GM04503 (cell line): ENCODE data around the gene RPP14.

Source experiments
- DNase-seq: peaks from one replicate; pipeline ENCODE4 v3.0.0-alpha.2; 2012; ENCODE audit warnings: low read depth

Gene RPP14

DNA sequence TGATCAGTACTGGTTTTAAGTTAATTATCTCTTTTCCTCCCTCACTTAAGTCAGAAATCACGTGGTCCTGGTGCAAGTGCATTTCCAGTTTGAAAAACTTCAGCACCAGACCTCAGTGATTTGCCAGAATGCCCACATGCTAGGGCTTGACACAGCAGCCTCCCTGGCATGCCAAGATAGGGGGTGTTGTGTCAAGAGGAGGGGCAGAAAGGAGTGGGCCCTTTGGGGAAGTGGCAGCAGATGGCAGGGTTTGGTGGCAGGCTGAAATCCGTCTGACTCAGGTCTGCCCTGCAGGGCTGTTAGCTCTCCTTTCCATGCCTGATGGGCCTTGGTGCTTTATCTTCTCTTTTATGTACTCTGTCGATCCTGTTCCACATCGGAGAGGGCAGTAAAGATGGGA, 50.0 kb downstream of the RPP14 start:
- no peak for DNase-seq

DNA sequence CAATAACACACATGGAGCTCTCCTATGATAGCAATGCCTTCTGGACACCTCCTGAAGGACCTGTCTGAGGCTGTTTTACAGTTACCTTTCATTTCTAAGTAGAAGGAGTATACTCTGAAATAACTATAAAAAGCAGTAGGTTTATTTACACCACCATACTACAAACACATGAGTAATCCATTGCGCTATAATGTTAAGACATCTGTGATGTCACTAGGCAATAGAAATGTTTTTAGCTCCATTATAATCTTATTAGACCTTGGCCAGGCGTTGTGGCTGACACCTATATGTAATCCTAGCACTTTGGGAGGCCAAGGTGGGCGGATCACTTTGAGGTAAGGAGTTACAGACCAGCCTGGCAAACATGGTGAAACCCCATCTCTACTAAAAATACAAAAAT, 51.4 kb downstream of the RPP14 start:
- no peak for DNase-seq

DNA sequence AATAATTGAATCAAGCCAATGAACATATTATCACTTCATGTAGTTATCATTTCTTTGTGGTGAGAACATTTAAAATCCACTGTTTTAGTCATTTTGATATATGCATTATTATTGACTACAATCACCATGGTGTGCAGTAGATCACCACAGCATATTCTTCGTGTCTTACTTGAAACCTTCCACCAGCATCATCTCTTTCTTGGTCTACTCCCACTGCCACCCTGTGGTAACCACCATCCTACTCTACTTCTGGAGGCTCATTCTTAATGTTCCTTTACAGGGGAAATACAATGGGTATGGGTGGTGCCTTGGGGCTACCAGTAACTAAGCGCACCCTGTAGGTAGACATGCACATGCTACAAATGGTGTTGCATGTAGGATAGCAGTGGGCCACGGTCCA, 52.0 kb downstream of the RPP14 start:
- DNase-seq = no peak

GRCh38 chr3:58358808-58359207, 52.8 kb downstream of the RPP14 start:
- DNase-seq = no peak

GRCh38 chr3:58359621-58360020, 53.6 kb downstream of the RPP14 start:
- DNase-seq = no peak

DNA sequence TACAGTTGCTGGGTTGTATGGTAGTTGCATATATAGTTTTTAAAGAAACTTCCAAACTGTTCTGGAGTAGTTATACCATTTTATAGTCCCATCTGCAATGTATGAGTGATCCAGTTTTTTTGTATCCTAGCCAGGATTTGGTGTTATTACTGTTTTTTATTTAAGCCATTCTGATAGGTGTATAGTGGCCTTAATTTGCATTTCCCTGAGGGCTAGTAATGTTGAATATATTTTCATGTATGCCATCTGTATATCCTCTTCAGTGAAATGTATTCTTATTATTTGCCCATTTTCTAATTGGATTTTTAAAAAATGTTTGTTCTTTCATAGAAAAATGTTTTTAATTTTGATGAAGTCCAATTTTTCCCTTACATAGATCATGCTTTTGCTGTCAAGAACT, 55.8 kb downstream of the RPP14 start:
- DNase-seq = no peak

GRCh38 chr3:58366699-58367098, 60.7 kb downstream of the RPP14 start:
- no peak for DNase-seq

GRCh38 chr3:58369038-58369437, 63.0 kb downstream of the RPP14 start:
- no peak for DNase-seq
